Neuron (in vitro differentiated cells): ENCODE data around the gene PBX1.

Experiments used
- H2AFZ ChIP-seq: one replicate; pipeline ENCODE4 v1.6.1; 2013; ENCODE audit warnings: low read depth, mild to moderate bottlenecking, inconsistent platforms, low read length, moderate library complexity
- H3K27me3 ChIP-seq: one replicate; pipeline ENCODE4 v1.6.1; 2013; ENCODE audit warnings: low read length; ENCODE audit not compliant: insufficient read depth
- H3K36me3 ChIP-seq: one replicate; pipeline ENCODE4 v1.6.1; 2013; ENCODE audit warnings: low read length; ENCODE audit not compliant: insufficient read depth
- H3K4me1 ChIP-seq: one replicate; pipeline ENCODE4 v1.6.1; 2013; ENCODE audit warnings: low read length; ENCODE audit not compliant: insufficient read depth
- H3K4me3 ChIP-seq: 2 replicates; pipeline ENCODE4 v1.5.1; 2013; ENCODE audit warnings: mild to moderate bottlenecking, low read length, moderate library complexity
- H3K9me3 ChIP-seq: one replicate; pipeline ENCODE4 v1.6.1; 2013; ENCODE audit warnings: low read length

The PBX1 gene

GRCh38 chr1:164784960-164785359 is 226.0 kb downstream of the PBX1 start:
- H3K9me3 ChIP-seq, result no peaks in the 10 kb centered on the region
- no peak overlapping the region for H2AFZ ChIP-seq
- H3K4me1 ChIP-seq, result peaks cover 34% of the 10 kb centered on the region
- no peaks in the 10 kb centered on the region for H3K27me3 ChIP-seq
- no peak overlapping the region for H3K4me3 ChIP-seq
- no peaks in the 10 kb centered on the region for H3K36me3 ChIP-seq

GRCh38 chr1:164785841-164786534 is 227.0 kb downstream of the PBX1 start:
- Histone ChIP-seq H2AFZ (no peak overlapping the region), H3K4me1 (peaks cover 25% of the 10 kb centered on the region), H3K36me3 (no peaks in the 10 kb centered on the region), H3K27me3 (no peaks in the 10 kb centered on the region), H3K9me3 (no peaks in the 10 kb centered on the region), H3K4me3 (no peak overlapping the region)

- H3K36me3 ChIP-seq, result no peaks in the 10 kb centered on the region
- H3K27me3 ChIP-seq, result no peaks in the 10 kb centered on the region
- H3K4me1 ChIP-seq, result peaks cover 25% of the 10 kb centered on the region
- no peaks in the 10 kb centered on the region for H3K9me3 ChIP-seq
- H2AFZ ChIP-seq, result no peak overlapping the region
- no peak overlapping the region for H3K4me3 ChIP-seq
Observed at GRCh38 chr1:164786980-164787833, 228.2 kb downstream of the PBX1 start.

- Histone ChIP-seq H3K36me3 (peaks cover 4% of the 10 kb centered on the region), H3K9me3 (no peaks in the 10 kb centered on the region), H2AFZ (no peak overlapping the region), H3K4me1 (peaks cover 25% of the 10 kb centered on the region), H3K4me3 (no peak overlapping the region), H3K27me3 (no peaks in the 10 kb centered on the region)
Observed at GRCh38 chr1:164787834-164788231, 228.8 kb downstream of the PBX1 start.

GRCh38 chr1:164790081-164790480 is 231.1 kb downstream of the PBX1 start:
- H3K36me3 ChIP-seq, result peaks cover 18% of the 10 kb centered on the region
- no peaks in the 10 kb centered on the region for H3K27me3 ChIP-seq
- H3K4me3 ChIP-seq, result no peak overlapping the region
- no peaks in the 10 kb centered on the region for H3K9me3 ChIP-seq
- peaks cover 25% of the 10 kb centered on the region for H3K4me1 ChIP-seq
- H2AFZ ChIP-seq, result no peak overlapping the region

- Histone ChIP-seq H3K4me3 (no peak overlapping the region), H3K27me3 (no peaks in the 10 kb centered on the region), H2AFZ (no peak overlapping the region), H3K4me1 (peaks cover 10% of the 10 kb centered on the region), H3K9me3 (no peaks in the 10 kb centered on the region), H3K36me3 (peaks cover 18% of the 10 kb centered on the region)
Observed at GRCh38 chr1:164792410-164793004, 233.5 kb downstream of the PBX1 start.

- Histone ChIP-seq H3K36me3 (peaks cover 20% of the 10 kb centered on the region), H3K27me3 (no peaks in the 10 kb centered on the region), H2AFZ (no peak overlapping the region), H3K9me3 (no peaks in the 10 kb centered on the region), H3K4me1 (no peaks in the 10 kb centered on the region), H3K4me3 (no peak overlapping the region)
Observed at GRCh38 chr1:164794356-164794755, 235.4 kb downstream of the PBX1 start.

GRCh38 chr1:164796916-164797315 is 237.9 kb downstream of the PBX1 start:
- Histone ChIP-seq H3K9me3 (no peaks in the 10 kb centered on the region), H2AFZ (no peak overlapping the region), H3K4me3 (no peak overlapping the region), H3K4me1 (peaks cover 3% of the 10 kb centered on the region), H3K36me3 (peaks cover 45% of the 10 kb centered on the region), H3K27me3 (no peaks in the 10 kb centered on the region)

- no peaks in the 10 kb centered on the region for H3K9me3 ChIP-seq
- peaks cover 3% of the 10 kb centered on the region for H3K4me1 ChIP-seq
- no peak overlapping the region for H2AFZ ChIP-seq
- peaks cover 44% of the 10 kb centered on the region for H3K36me3 ChIP-seq
- H3K4me3 ChIP-seq, result no peak overlapping the region
- no peaks in the 10 kb centered on the region for H3K27me3 ChIP-seq
Observed at GRCh38 chr1:164801246-164801731, 242.3 kb downstream of the PBX1 start.

- H2AFZ ChIP-seq, result no peak overlapping the region
- H3K27me3 ChIP-seq, result no peaks in the 10 kb centered on the region
- H3K9me3 ChIP-seq, result no peaks in the 10 kb centered on the region
- no peak overlapping the region for H3K4me3 ChIP-seq
- H3K4me1 ChIP-seq, result peaks cover 3% of the 10 kb centered on the region
- H3K36me3 ChIP-seq, result peaks cover 50% of the 10 kb centered on the region
Observed at GRCh38 chr1:164801791-164802502, 243.0 kb downstream of the PBX1 start.

GRCh38 chr1:164802529-164803282 is 243.7 kb downstream of the PBX1 start:
- Histone ChIP-seq H3K27me3 (no peaks in the 10 kb centered on the region), H3K36me3 (peaks cover 56% of the 10 kb centered on the region), H3K4me3 (no peak overlapping the region), H3K4me1 (peaks cover 3% of the 10 kb centered on the region), H2AFZ (no peak overlapping the region), H3K9me3 (no peaks in the 10 kb centered on the region)

- peaks cover 3% of the 10 kb centered on the region for H3K4me1 ChIP-seq
- no peak overlapping the region for H2AFZ ChIP-seq
- no peaks in the 10 kb centered on the region for H3K9me3 ChIP-seq
- H3K36me3 ChIP-seq, result peaks cover 61% of the 10 kb centered on the region
- H3K4me3 ChIP-seq, result no peak overlapping the region
- no peaks in the 10 kb centered on the region for H3K27me3 ChIP-seq
Observed at GRCh38 chr1:164803366-164803765, 244.4 kb downstream of the PBX1 start.
